Endothelial cell of umbilical vein (primary cell): ENCODE results near the gene LGALS14. TPM values are rescaled to one million over a fixed set of nuclear protein-coding genes. Genes with fewer than 3 reads are reported as not detected.

Source experiments
- BruUV-seq: library from RNA; stranded (reverse); fragments of 400-500 nt; replicated peaks from 2 replicates; lab custom pipeline; 2021; lab: Mats Ljungman, UMichigan
- CTCF ChIA-PET: fragments of 300-600, 350-600 bp; sonication (Branson Sonifier 250); formaldehyde crosslinking; loops from one replicate; lab custom pipeline; 2021; ENCODE audit warnings: antibody characterized with exemption, inconsistent platforms; lab: Charles Lee
- POLR2A ChIA-PET: fragments of 300-600, 350-600 bp; sonication (Branson Sonifier 250); formaldehyde crosslinking; loops from one replicate; lab custom pipeline; 2021; ENCODE audit warnings: antibody characterized with exemption, inconsistent platforms; lab: Charles Lee
- DNase-seq: peaks from one replicate; pipeline ENCODE4 v3.0.0-alpha.2; 2011; ENCODE audit warnings: low read depth, low spot score
- FAIRE-seq: peaks from 2 replicates; lab custom pipeline; 2011; peaks lifted over from hg19 to GRCh38; lab: Jason Lieb, UNC
- H2AFZ ChIP-seq: 2 replicates; pipeline ENCODE4 v1.6.0; 2012; ENCODE audit warnings: low read depth, low read length, control low read depth, inconsistent platforms
- H3K27ac ChIP-seq: 2 replicates; pipeline ENCODE4 v1.5.1; 2011; ENCODE audit warnings: low read depth, mild to moderate bottlenecking, control low read depth, low read length, moderate library complexity; ENCODE audit not compliant: insufficient read depth
- H3K27me3 ChIP-seq, 2 experiments: 2 replicates each; pipeline versions ENCODE4 v1.6.0 to v1.6.1; 2011; ENCODE audit warnings: low read length in 2 of 2, mixed read lengths in 1 of 2; ENCODE audit not compliant: control insufficient read depth in 2 of 2, insufficient read depth in 2 of 2
- H3K36me3 ChIP-seq, 2 experiments: 2 replicates in 1 of 2; 3 replicates in 1 of 2; pipeline ENCODE4 v1.5.1; 2011; ENCODE audit warnings: low read length in 2 of 2, mild to moderate bottlenecking in 1 of 2, moderate library complexity in 1 of 2; ENCODE audit not compliant: control insufficient read depth in 2 of 2, insufficient read depth in 2 of 2; ENCODE audit errors: extremely low read depth in 1 of 2
- H3K4me1 ChIP-seq: 3 replicates; pipeline ENCODE4 v1.5.1; 2011; ENCODE audit warnings: mild to moderate bottlenecking, low read length; ENCODE audit not compliant: control insufficient read depth, insufficient read depth; ENCODE audit errors: extremely low read depth
- H3K4me2 ChIP-seq: 2 replicates; pipeline ENCODE4 v1.6.1; 2011; ENCODE audit warnings: low read length, control low read depth, mixed read lengths; ENCODE audit not compliant: insufficient read depth
- H3K4me3 ChIP-seq, 3 experiments: fragments of 200-600 bp in 1 of 3; sonication (generic), shearing (Covaris generic) in 1 of 3; replicated peaks in 1 of 3; 2 replicates each; pipeline ENCODE4 v1.5.1; 2011 to 2016; ENCODE audit warnings: control low read depth in 3 of 3, low read length in 3 of 3, mild to moderate bottlenecking in 2 of 3, inconsistent platforms in 1 of 3, low read depth in 1 of 3, moderate library complexity in 1 of 3; ENCODE audit not compliant: insufficient read depth in 1 of 3
- H3K79me2 ChIP-seq: 2 replicates; pipeline ENCODE4 v1.6.0; 2012; ENCODE audit warnings: low read length, inconsistent platforms; ENCODE audit not compliant: control insufficient read depth, insufficient read depth
- H3K9ac ChIP-seq: replicated peaks from 2 replicates; pipeline ENCODE3; 2011; ENCODE audit warnings: low read length, control low read depth; ENCODE audit not compliant: insufficient read depth; ENCODE audit errors: extremely low read depth
- H3K9me1 ChIP-seq: replicated peaks from 3 replicates; pipeline ENCODE4 v1.6.0; 2011; ENCODE audit warnings: mild to moderate bottlenecking, low read length; ENCODE audit not compliant: control insufficient read depth, insufficient read depth; ENCODE audit errors: extremely low read depth
- H3K9me3 ChIP-seq: replicated peaks from 2 replicates; pipeline ENCODE4 v1.5.1; 2012; ENCODE audit warnings: low read length, inconsistent platforms; ENCODE audit not compliant: control insufficient read depth, insufficient read depth
- H4K20me1 ChIP-seq: replicated peaks from 2 replicates; pipeline ENCODE3; 2011; ENCODE audit warnings: mild to moderate bottlenecking, low read length; ENCODE audit not compliant: control insufficient read depth, insufficient read depth; ENCODE audit errors: extremely low read depth
- CTCF ChIP-seq, 2 donors: IDR thresholded peaks; 1 replicate in 1 of 2; 2 replicates in 1 of 2; pipeline ENCODE4 v1.5.1; 2011; ENCODE audit warnings: low read length in 2 of 2, mild to moderate bottlenecking in 2 of 2, moderate library complexity in 2 of 2, control low read depth in 1 of 2, inconsistent platforms in 1 of 2, low read depth in 1 of 2; ENCODE audit not compliant: insufficient read depth in 1 of 2; ENCODE audit errors: extremely low read depth in 1 of 2
- EZH2 ChIP-seq: IDR thresholded peaks from 2 replicates; pipeline ENCODE4 v1.6.1; 2012; ENCODE audit warnings: borderline replicate concordance, low read depth, mild to moderate bottlenecking, moderate library complexity, low read length, inconsistent platforms; ENCODE audit not compliant: severe bottlenecking
- FOS ChIP-seq: IDR thresholded peaks from 2 replicates; pipeline ENCODE4 v1.6.1; 2011; ENCODE audit warnings: mild to moderate bottlenecking, low read length, moderate library complexity, borderline replicate concordance; ENCODE audit not compliant: insufficient read depth
- GATA2 ChIP-seq: IDR thresholded peaks from 2 replicates; pipeline ENCODE4 v1.7.0; 2011; ENCODE audit warnings: low read depth, mild to moderate bottlenecking, moderate library complexity, mixed read lengths, low read length; ENCODE audit not compliant: insufficient read length, insufficient read depth
- JUN ChIP-seq: IDR thresholded peaks from 2 replicates; pipeline ENCODE4 v1.6.1; 2011; ENCODE audit warnings: borderline replicate concordance, low read depth; ENCODE audit not compliant: insufficient read length, insufficient read depth
- MAX ChIP-seq: IDR thresholded peaks from 2 replicates; pipeline ENCODE4 v1.6.1; 2011; ENCODE audit not compliant: insufficient read depth, insufficient read length
- MYC ChIP-seq: IDR thresholded peaks from one replicate; pipeline ENCODE4 v1.6.1; 2011; ENCODE audit warnings: mild to moderate bottlenecking, low read depth, low read length
- POLR2A ChIP-seq: IDR thresholded peaks from 2 replicates; pipeline ENCODE4 v1.6.1; 2012; ENCODE audit warnings: low read depth, mild to moderate bottlenecking, control low read depth, low read length
- POLR2AphosphoS5 ChIP-seq: IDR thresholded peaks from 2 replicates; pipeline ENCODE4 v1.6.1; 2012; ENCODE audit warnings: low read depth, mild to moderate bottlenecking, control low read depth, low read length, moderate library complexity; ENCODE audit not compliant: insufficient read depth
- dilution Hi-C: fragments of 300-500 bp; cut with MboI; formaldehyde crosslinking; loops from one replicate; pipeline ENCODE4 v1.15.0; 2019; ENCODE audit warnings: low sequenced_read_pairs; ENCODE audit not compliant: extremely low pct_ligation_motif_present
- intact Hi-C: fragments of 100-400 bp; cut with micrococcal nuclease; formaldehyde crosslinking; loops from one replicate; pipeline ENCODE4 v1.10.0; 2022
- polyA plus RNA-seq, 4 experiments: library from polyadenylated mRNA; depleted of rRNA in 3 of 4; stranded (reverse) in 3 of 4; unstranded in 1 of 4; fragments of >200 nt; gene quantifications; 2 replicates each; pipeline versions ENCODE4 v1.2.1 to v1.2.3, GENCODE V29; 2011 to 2012; ENCODE audit warnings: missing spikeins in 1 of 4
- total RNA-seq: library from RNA; stranded (reverse); gene quantifications from 2 replicates; pipeline ENCODE4 v1.2.3, GENCODE V29; 2021

The LGALS14 gene
- total and polyA plus RNA-seq, 2 donors (not counting 3 experiments of a cell fraction or from before 2014, with no cell fraction given): not detected

- CTCF ChIA-PET: no interaction called here
- no peaks in the 10 kb centered on the region for H4K20me1 ChIP-seq
- H3K4me3 ChIP-seq: no peak overlapping the region
- no peaks in the 10 kb centered on the region for H3K9me3 ChIP-seq
- FAIRE-seq: no peak
- dilution Hi-C loops (no loop called here), intact Hi-C loops (no loop called here)
- no peak overlapping the region for H3K4me2 ChIP-seq
- H3K27me3 ChIP-seq: peaks cover 0 to 1% of the 10 kb centered on the region in 2 experiments
- DNase-seq: no peak
- POLR2A ChIA-PET: no interaction called here
- H3K4me1 ChIP-seq: no peaks in the 10 kb centered on the region
- no TSS peak for BruUV-seq
- H3K27ac ChIP-seq: no peak overlapping the region
- no peaks in the 10 kb centered on the region for H3K79me2 ChIP-seq
- H3K9ac ChIP-seq: no peak overlapping the region
- TF ChIP-seq POLR2A: no peak
- no peak for TF ChIP-seq MYC
- no peak for TF ChIP-seq GATA2
- TF ChIP-seq JUN: no peak
- TF ChIP-seq POLR2AphosphoS5: no peak
- TF ChIP-seq FOS: no peak
- TF ChIP-seq MAX: no peak
- no peak for TF ChIP-seq CTCF (IDR thresholded peaks at IDR 0.05; ENCODE audit: extremely low read depth in 1 of 2, insufficient read depth in 1 of 2, low read depth in 1 of 2, low read length in 2 of 2)
- TF ChIP-seq EZH2: no peak
- H3K36me3 ChIP-seq: no peaks in the 10 kb centered on the region
- H3K9me1 ChIP-seq: no peaks in the 10 kb centered on the region
- no peak overlapping the region for H2AFZ ChIP-seq
These were observed 21.7 kb downstream of the LGALS14 start for GRCh38 chr19:39725995-39726394.
